ENCODE measurements around the gene ACHE.
"Not testable (repeated sequence)": the region's sequence is repeated elsewhere in the genome, so short reads cannot be mapped to it uniquely, and the experiment has no call there.

DNA sequence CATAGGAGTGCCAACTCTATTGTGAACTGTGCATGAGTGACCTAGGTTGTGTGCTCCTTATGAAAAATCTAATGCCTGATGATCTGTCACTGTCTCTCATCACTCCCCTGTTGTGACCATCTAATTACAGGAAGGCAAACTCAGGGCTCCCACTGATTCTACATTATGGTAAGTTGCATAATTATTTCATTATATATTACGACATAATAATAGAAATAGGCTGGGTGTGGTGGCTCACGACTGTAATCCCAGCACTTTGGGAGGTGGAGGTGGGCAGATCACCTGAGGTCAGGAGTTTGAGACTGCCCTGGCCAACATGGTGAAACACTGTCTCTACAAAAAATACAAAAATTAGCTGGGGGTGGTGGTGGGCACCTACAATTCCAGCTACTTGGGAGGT lies 39.7 kb upstream of the ACHE start:
- TF ChIP-seq CSDC2 (CRISPR knock-in tag; IDR thresholded peaks at IDR 0.05) = not testable (repeated sequence)
- TF ChIP-seq, protein P1, sequence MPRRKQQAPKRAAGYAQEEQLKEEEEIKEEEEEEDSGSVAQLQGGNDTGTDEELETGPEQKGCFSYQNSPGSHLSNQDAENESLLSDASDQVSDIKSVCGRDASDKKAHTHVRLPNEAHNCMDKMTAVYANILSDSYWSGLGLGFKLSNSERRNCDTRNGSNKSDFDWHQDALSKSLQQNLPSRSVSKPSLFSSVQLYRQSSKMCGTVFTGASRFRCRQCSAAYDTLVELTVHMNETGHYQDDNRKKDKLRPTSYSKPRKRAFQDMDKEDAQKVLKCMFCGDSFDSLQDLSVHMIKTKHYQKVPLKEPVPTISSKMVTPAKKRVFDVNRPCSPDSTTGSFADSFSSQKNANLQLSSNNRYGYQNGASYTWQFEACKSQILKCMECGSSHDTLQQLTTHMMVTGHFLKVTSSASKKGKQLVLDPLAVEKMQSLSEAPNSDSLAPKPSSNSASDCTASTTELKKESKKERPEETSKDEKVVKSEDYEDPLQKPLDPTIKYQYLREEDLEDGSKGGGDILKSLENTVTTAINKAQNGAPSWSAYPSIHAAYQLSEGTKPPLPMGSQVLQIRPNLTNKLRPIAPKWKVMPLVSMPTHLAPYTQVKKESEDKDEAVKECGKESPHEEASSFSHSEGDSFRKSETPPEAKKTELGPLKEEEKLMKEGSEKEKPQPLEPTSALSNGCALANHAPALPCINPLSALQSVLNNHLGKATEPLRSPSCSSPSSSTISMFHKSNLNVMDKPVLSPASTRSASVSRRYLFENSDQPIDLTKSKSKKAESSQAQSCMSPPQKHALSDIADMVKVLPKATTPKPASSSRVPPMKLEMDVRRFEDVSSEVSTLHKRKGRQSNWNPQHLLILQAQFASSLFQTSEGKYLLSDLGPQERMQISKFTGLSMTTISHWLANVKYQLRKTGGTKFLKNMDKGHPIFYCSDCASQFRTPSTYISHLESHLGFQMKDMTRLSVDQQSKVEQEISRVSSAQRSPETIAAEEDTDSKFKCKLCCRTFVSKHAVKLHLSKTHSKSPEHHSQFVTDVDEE (CRISPR knock-in tag; IDR thresholded peaks at IDR 0.05) = not testable (repeated sequence)

Data from SK-N-SH treated with all-trans-retinoic acid at 6 μM for 48 hours (cell line).